ENCODE results near the gene PPRC1. TPM values are rescaled to one million over a fixed set of nuclear protein-coding genes. Genes with fewer than 3 reads are reported as not detected.

Gene PPRC1
- polyA plus RNA-seq, 1 donor from 2014 or later, result 6.0 TPM

DNA sequence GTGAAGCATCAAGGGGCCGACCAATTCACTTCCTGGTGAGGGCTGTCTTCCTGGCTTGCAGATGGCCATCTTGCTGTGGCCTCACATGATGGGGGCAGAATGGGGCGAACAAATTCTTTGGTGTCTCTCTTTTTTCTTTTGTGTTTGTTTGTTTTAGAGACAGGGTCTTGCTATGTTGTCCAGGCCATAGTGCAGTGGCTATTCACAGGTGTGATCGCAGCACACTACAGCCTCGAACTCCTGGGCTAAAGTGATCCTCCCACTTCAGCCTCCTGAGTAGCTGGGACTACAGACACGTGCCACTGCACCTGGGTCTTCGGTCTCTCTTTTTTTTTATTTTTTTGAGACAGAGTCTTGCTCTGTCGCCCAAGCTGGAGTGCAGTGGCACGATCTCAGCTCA is 39.4 kb downstream of the PPRC1 start:
- TF ChIP-seq RAD21 (conservative IDR thresholded peaks at IDR 0.05) (no peak), MXI1 (conservative IDR thresholded peaks at IDR 0.05; ENCODE audit: poor library complexity, severe bottlenecking) (no peak)
- H3K79me2 ChIP-seq (replicated peaks; ENCODE audit: insufficient read depth, low read length), result no peaks in the 10 kb centered on the region
- H3K27ac ChIP-seq (ENCODE audit: low read length), result no peak overlapping the region
- no peaks in the 10 kb centered on the region for H3K27me3 ChIP-seq (ENCODE audit: insufficient read depth, low read depth, low read length)
- no peaks in the 10 kb centered on the region for H3K9me2 ChIP-seq (ENCODE audit: insufficient read depth, low read length)
- H3F3A ChIP-seq (ENCODE audit: insufficient read depth, low read length, poor library complexity, severe bottlenecking), result no peaks in the 10 kb centered on the region
- no peaks in the 10 kb centered on the region for H3K36me3 ChIP-seq (ENCODE audit: insufficient read depth, low read length)
- no peak overlapping the region for H2AFZ ChIP-seq (ENCODE audit: low read depth, low read length)
- H3K4me3 ChIP-seq (ENCODE audit: low read length), result no peak overlapping the region
- no peaks in the 10 kb centered on the region for H3K9me3 ChIP-seq (ENCODE audit: low read length)
- H4K20me1 ChIP-seq (ENCODE audit: insufficient read depth), result no peaks in the 10 kb centered on the region
- H3K4me2 ChIP-seq (ENCODE audit: low read length), result no peak overlapping the region
- no peak overlapping the region for H3K9ac ChIP-seq (ENCODE audit: low read length)

DNA sequence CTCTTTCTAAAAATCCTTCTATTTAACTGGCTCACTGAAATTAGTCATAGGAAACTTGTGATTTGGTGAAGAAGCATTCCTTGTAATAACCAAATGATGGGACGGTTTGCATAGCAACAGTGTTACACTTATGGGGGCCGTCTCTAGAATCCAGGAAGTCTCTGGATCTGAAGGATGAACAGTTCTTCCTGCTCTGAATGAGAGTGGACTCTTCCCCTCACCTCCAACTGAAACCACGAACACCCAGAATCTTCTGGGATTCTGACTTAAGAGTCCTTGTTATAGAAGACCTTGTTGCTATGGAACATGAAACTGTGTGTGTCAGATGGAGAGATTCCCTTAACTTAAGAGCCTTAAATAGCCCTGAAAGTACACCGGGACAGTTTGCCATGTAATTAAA is 42.6 kb downstream of the PPRC1 start:
- H3K27ac ChIP-seq (ENCODE audit: low read length), result no peak overlapping the region
- no peak overlapping the region for H3K9ac ChIP-seq (ENCODE audit: low read length)
- H3K27me3 ChIP-seq (ENCODE audit: insufficient read depth, low read depth, low read length), result no peaks in the 10 kb centered on the region
- no peaks in the 10 kb centered on the region for H4K20me1 ChIP-seq (ENCODE audit: insufficient read depth)
- H3K9me3 ChIP-seq (ENCODE audit: low read length), result no peaks in the 10 kb centered on the region
- no peak overlapping the region for H3K4me3 ChIP-seq (ENCODE audit: low read length)
- no peaks in the 10 kb centered on the region for H3F3A ChIP-seq (ENCODE audit: insufficient read depth, low read length, poor library complexity, severe bottlenecking)
- H3K36me3 ChIP-seq (ENCODE audit: insufficient read depth, low read length), result no peaks in the 10 kb centered on the region
- no peaks in the 10 kb centered on the region for H3K9me2 ChIP-seq (ENCODE audit: insufficient read depth, low read length)
- no peak overlapping the region for H2AFZ ChIP-seq (ENCODE audit: low read depth, low read length)
- no peak overlapping the region for H3K4me2 ChIP-seq (ENCODE audit: low read length)
- TF ChIP-seq TAF1 (IDR thresholded peaks at IDR 0.05; ENCODE audit: low read depth), result no peak
- no peak for TF ChIP-seq EZH2 (IDR thresholded peaks at IDR 0.05; ENCODE audit: borderline replicate concordance, insufficient read depth, low read length, poor library complexity, severe bottlenecking)
- H3K79me2 ChIP-seq (replicated peaks; ENCODE audit: insufficient read depth, low read length), result no peaks in the 10 kb centered on the region

DNA sequence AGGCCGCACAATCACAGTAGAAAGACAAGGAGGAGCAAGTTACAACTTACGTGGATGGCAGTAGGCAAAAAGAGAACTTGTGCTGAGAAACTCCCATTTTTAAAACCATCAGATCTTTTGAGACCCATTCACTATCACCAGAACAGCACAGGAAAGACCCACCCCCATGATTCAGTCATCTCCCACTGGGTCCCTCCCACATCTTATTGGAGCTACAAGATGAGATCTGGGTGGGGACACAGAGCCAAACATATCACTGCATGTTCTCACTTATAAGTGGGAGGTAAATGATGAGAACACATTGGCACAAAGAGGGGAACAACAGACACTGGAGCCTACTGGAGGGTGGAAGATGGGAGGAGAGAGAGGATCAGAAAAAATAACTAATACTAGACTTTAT is 51.8 kb downstream of the PPRC1 start:
- Histone ChIP-seq H4K20me1 (ENCODE audit: insufficient read depth) (no peaks in the 10 kb centered on the region), H2AFZ (ENCODE audit: low read depth, low read length) (no peak overlapping the region)

More for the DNA sequence above, 51.8 kb downstream of the PPRC1 start:
- no peaks in the 10 kb centered on the region for H3K9me2 ChIP-seq (ENCODE audit: insufficient read depth, low read length)
- TF ChIP-seq POLR2AphosphoS5 (IDR thresholded peaks at IDR 0.05) (no peak), SMC3 (conservative IDR thresholded peaks at IDR 0.05; ENCODE audit: poor library complexity) (no peak)
- TF ChIP-seq, protein P1, sequence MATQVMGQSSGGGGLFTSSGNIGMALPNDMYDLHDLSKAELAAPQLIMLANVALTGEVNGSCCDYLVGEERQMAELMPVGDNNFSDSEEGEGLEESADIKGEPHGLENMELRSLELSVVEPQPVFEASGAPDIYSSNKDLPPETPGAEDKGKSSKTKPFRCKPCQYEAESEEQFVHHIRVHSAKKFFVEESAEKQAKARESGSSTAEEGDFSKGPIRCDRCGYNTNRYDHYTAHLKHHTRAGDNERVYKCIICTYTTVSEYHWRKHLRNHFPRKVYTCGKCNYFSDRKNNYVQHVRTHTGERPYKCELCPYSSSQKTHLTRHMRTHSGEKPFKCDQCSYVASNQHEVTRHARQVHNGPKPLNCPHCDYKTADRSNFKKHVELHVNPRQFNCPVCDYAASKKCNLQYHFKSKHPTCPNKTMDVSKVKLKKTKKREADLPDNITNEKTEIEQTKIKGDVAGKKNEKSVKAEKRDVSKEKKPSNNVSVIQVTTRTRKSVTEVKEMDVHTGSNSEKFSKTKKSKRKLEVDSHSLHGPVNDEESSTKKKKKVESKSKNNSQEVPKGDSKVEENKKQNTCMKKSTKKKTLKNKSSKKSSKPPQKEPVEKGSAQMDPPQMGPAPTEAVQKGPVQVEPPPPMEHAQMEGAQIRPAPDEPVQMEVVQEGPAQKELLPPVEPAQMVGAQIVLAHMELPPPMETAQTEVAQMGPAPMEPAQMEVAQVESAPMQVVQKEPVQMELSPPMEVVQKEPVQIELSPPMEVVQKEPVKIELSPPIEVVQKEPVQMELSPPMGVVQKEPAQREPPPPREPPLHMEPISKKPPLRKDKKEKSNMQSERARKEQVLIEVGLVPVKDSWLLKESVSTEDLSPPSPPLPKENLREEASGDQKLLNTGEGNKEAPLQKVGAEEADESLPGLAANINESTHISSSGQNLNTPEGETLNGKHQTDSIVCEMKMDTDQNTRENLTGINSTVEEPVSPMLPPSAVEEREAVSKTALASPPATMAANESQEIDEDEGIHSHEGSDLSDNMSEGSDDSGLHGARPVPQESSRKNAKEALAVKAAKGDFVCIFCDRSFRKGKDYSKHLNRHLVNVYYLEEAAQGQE (IDR thresholded peaks at IDR 0.05; ENCODE audit: borderline replicate concordance), result no peak
- no peaks in the 10 kb centered on the region for H3K9me3 ChIP-seq (ENCODE audit: low read length)
- no peaks in the 10 kb centered on the region for H3K79me2 ChIP-seq (replicated peaks; ENCODE audit: insufficient read depth, low read length)
- no peak overlapping the region for H3K4me3 ChIP-seq (ENCODE audit: low read length)
- H3F3A ChIP-seq (ENCODE audit: insufficient read depth, low read length, poor library complexity, severe bottlenecking), result no peaks in the 10 kb centered on the region
- H3K9ac ChIP-seq (ENCODE audit: low read length), result no peak overlapping the region
- H3K4me2 ChIP-seq (ENCODE audit: low read length), result no peak overlapping the region
- no peaks in the 10 kb centered on the region for H3K36me3 ChIP-seq (ENCODE audit: insufficient read depth, low read length)
- H3K27ac ChIP-seq (ENCODE audit: low read length), result no peak overlapping the region
- H3K27me3 ChIP-seq (ENCODE audit: insufficient read depth, low read depth, low read length), result no peaks in the 10 kb centered on the region
